Kidney (tissue), 14 donors: Measurements from ENCODE around the gene PTPRO. TPM values are rescaled to one million over a fixed set of nuclear protein-coding genes. Genes with fewer than 3 reads are reported as not detected.
A peak's percentile ranks its signal among the peaks of the same experiment; 100 is the strongest.

ENCODE experiments used
- DNase-seq, 5 donors: peaks; one replicate each; pipeline ENCODE4 v3.0.0-alpha.2; 2013 to 2020
- FAIRE-seq: peaks from 2 replicates; lab custom pipeline; 2012; peaks lifted over from hg19 to GRCh38; lab: Jason Lieb, UNC
- H3K27ac ChIP-seq, 2 donors: one replicate each; pipeline ENCODE4 v1.7.0; 2013; ENCODE audit warnings: low read depth in 2 of 2, low read length in 2 of 2, inconsistent platforms in 1 of 2
- H3K27me3 ChIP-seq: one replicate; pipeline ENCODE4 v1.7.1; 2013; ENCODE audit warnings: low read length, inconsistent platforms; ENCODE audit not compliant: control insufficient read depth, insufficient read depth
- H3K36me3 ChIP-seq, 3 donors: one replicate each; pipeline versions ENCODE4 v1.7.0 to v1.7.1; 2013; ENCODE audit warnings: low read length in 3 of 3, control low read depth in 1 of 3, inconsistent platforms in 1 of 3; ENCODE audit not compliant: insufficient read depth in 3 of 3, control insufficient read depth in 2 of 3
- H3K4me1 ChIP-seq, 3 donors: one replicate each; pipeline versions ENCODE4 v1.7.0 to v1.7.1; 2013; ENCODE audit warnings: low read length in 3 of 3, inconsistent platforms in 1 of 3, low read depth in 1 of 3; ENCODE audit not compliant: control insufficient read depth in 2 of 3, insufficient read depth in 2 of 3
- H3K4me3 ChIP-seq, 3 donors: one replicate each; pipeline versions ENCODE4 v1.7.0 to v1.8.1; 2013; ENCODE audit warnings: low read length in 3 of 3, control low read depth in 1 of 3, inconsistent platforms in 1 of 3
- H3K9ac ChIP-seq, 3 donors: one replicate each; pipeline versions ENCODE4 v1.7.0 to v1.7.1; 2013; ENCODE audit warnings: low read length in 3 of 3, control low read depth in 1 of 3, inconsistent platforms in 1 of 3
- H3K9me3 ChIP-seq, 3 donors: one replicate each; pipeline versions ENCODE4 v1.7.0 to v1.7.1; 2013; ENCODE audit warnings: low read length in 3 of 3, control low read depth in 1 of 3, inconsistent platforms in 1 of 3; ENCODE audit not compliant: control insufficient read depth in 2 of 3, insufficient read depth in 1 of 3
- intact Hi-C: fragments of 100-400 bp; cut with DNase I; formaldehyde crosslinking; loops from one replicate; pipeline ENCODE4 v1.11.1; 2022
- polyA plus RNA-seq: library from polyadenylated mRNA; stranded (reverse); fragments of 350-450 nt; fragmentation: Illumina TruSeq; extraction: RNeasy Lipid Tissue Mini Kit (QIAGEN cat#74804); gene quantifications from one replicate; pipeline ENCODE4 v1.2.3, GENCODE V29; 2014; ENCODE audit warnings: low read depth, low replicate concordance; ENCODE audit not compliant: insufficient read depth
- total RNA-seq: library from RNA; stranded (reverse); fragmentation: NEBNext Ultra II Directional; extraction: Animal tissue kit (Norgen Biotek cat#: 25700); gene quantifications from one replicate; pipeline ENCODE4 v1.2.1, GENCODE V29; 2021
- TF ChIP-seq, protein P1 (sequence below): IDR thresholded peaks from 3 replicates; pipeline ENCODE4 v1.5.1; 2012; ENCODE audit warnings: mild to moderate bottlenecking, moderate library complexity, borderline replicate concordance; ENCODE audit not compliant: insufficient read depth; ENCODE audit errors: extremely low read depth
- donor health status: control.
- donor health status: control.
- donor health status: control.
- donor health status: control.
- donor health status: control.
- donor health status: DM: yes; HTN: yes; CAD: no.
- donor health status: Normal renal cell carcinoma (clear cell type).

The PTPRO gene
- total and polyA plus RNA-seq, 2 donors from 2014 or later = 4.6 to 44.0 TPM

DNA sequence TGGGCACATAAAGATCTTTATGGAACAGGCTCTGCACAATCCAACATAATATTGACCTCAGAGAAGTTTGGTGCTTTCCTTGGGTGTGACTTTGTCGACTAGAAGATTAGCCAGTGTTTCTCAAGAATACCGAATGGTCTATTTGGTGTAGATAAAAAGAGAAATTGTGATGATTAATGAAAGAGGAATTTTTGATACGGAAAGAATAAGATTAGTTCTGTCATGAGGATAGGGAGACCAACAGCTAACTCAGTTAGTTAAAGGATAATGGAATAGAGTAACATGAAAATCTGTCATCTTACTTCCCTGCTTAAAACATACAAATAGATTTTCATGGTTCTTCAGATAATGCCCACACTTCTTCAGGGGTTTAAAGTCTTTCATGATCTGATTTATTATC, 24.2 kb downstream of the PTPRO start:
- DNase-seq (no peak), FAIRE-seq (no peak)
- H3K27me3 ChIP-seq = no peaks in the 10 kb centered on the region
- TF ChIP-seq, protein P1, sequence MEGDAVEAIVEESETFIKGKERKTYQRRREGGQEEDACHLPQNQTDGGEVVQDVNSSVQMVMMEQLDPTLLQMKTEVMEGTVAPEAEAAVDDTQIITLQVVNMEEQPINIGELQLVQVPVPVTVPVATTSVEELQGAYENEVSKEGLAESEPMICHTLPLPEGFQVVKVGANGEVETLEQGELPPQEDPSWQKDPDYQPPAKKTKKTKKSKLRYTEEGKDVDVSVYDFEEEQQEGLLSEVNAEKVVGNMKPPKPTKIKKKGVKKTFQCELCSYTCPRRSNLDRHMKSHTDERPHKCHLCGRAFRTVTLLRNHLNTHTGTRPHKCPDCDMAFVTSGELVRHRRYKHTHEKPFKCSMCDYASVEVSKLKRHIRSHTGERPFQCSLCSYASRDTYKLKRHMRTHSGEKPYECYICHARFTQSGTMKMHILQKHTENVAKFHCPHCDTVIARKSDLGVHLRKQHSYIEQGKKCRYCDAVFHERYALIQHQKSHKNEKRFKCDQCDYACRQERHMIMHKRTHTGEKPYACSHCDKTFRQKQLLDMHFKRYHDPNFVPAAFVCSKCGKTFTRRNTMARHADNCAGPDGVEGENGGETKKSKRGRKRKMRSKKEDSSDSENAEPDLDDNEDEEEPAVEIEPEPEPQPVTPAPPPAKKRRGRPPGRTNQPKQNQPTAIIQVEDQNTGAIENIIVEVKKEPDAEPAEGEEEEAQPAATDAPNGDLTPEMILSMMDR = no peak
- intact Hi-C loops = no loop called here
- H3K4me1 ChIP-seq = no peaks in the 10 kb centered on the region
- H3K4me3 ChIP-seq = no peak overlapping the region
- no peak overlapping the region for H3K27ac ChIP-seq
- no peak overlapping the region for H3K9ac ChIP-seq
- H3K9me3 ChIP-seq = no peaks in the 10 kb centered on the region
- H3K36me3 ChIP-seq = no peaks in the 10 kb centered on the region

DNA sequence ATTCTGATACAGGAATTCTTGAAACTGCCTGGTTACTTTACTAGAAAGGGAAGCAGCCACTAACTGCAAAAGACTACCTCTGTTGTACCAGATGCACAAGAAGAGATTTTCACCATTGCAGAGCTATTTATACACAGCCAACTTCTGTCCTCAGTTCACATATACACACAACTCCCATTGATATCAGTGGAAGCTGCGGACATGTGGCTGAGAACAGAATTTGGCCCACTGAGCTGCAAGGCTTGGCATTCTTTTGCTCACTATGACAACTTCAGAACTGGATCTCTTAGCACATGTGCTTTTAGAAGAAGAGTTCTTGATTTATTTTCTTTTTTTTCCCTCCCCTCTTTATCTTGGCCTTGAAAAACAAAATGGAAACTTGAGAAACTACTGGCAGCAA, 28.3 kb downstream of the PTPRO start:
- TF ChIP-seq, protein P1 = no peak
- Histone ChIP-seq H3K27me3 (no peaks in the 10 kb centered on the region), H3K9me3 (no peaks in the 10 kb centered on the region), H3K36me3 (no peaks in the 10 kb centered on the region), H3K27ac (no peak overlapping the region), H3K4me3 (no peak overlapping the region), H3K9ac (no peak overlapping the region), H3K4me1 (no peaks in the 10 kb centered on the region)
- DNase-seq (no peak), FAIRE-seq (no peak)
- intact Hi-C loops = no loop called here

DNA sequence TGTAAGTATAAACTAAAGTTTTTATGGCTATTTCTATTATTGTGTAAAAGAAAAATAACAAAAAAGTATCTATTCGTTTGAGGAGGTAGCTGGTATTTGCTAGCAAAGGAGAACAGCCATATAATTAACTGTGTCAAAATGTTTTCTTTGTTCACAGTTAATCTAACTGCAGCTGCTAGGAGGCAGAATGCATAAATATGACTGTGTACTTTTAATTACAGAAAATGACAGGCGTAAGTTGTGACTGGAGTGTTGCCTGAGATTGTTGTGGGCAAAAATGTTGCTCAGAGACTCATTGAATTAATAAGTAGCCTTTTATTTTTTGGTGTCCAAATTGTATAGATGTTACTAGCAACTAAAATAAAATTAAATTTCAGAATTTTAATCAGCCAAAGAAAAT, 33.5 kb downstream of the PTPRO start:
- Histone ChIP-seq H3K4me3 (no peak overlapping the region), H3K9me3 (no peaks in the 10 kb centered on the region), H3K36me3 (no peaks in the 10 kb centered on the region), H3K9ac (no peak overlapping the region), H3K27me3 (no peaks in the 10 kb centered on the region), H3K4me1 (no peaks in the 10 kb centered on the region), H3K27ac (no peak overlapping the region)
- FAIRE-seq = peak; percentile 33
- peak in 1 of 5 donors; percentile 33 for DNase-seq
- intact Hi-C loops = no loop called here
- TF ChIP-seq, protein P1 = no peak

DNA sequence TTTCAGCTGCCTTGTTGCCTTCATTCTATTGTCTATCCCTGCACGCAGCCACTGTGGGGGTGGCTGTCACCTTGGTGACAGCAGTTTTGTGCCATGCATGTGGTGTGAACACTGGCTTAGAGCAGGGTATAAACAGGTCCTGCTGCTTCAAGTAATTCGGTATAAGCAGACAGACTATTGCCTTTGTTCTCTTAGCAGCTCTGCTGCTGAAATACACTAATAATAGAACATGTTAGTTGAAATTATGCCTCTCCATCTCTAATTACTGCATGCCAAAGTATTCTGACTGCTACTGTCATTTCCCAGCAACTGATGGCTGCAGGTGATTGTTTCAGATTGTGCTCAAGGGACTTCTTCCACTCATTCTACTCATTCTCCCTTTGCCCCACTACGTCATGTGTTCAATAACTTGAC, 34.6 kb downstream of the PTPRO start:
- no peak overlapping the region for H3K9ac ChIP-seq
- intact Hi-C loops = no loop called here
- no peaks in the 10 kb centered on the region for H3K9me3 ChIP-seq
- H3K4me1 ChIP-seq = no peaks in the 10 kb centered on the region
- no peaks in the 10 kb centered on the region for H3K27me3 ChIP-seq
- TF ChIP-seq, protein P1 = no peak
- H3K27ac ChIP-seq = no peak overlapping the region
- DNase-seq (peak in 1 of 5 donors; percentile 16), FAIRE-seq (no peak)
- H3K4me3 ChIP-seq = no peak overlapping the region
- H3K36me3 ChIP-seq = no peaks in the 10 kb centered on the region
